GM21825 (cell line): Measurements from ENCODE around the gene NXPH3.

Source experiments
- ATAC-seq: cut with Tn5 transposase; IDR thresholded peaks from one replicate; pipeline ENCODE4 v1.9.1; 2021; ENCODE audit warnings: mild to moderate bottlenecking, moderate library complexity; ENCODE audit not compliant: unreplicated experiment

The NXPH3 gene

GRCh38 chr17:49588726-49589576 is 13.3 kb downstream of the NXPH3 start:
- no peak for ATAC-seq

GRCh38 chr17:49589577-49589927 is 13.9 kb downstream of the NXPH3 start:
- no peak for ATAC-seq

- ATAC-seq = no peak
These were observed 15.2 kb downstream of the NXPH3 start for GRCh38 chr17:49590874-49591273.

GRCh38 chr17:49592263-49592662 is 16.6 kb downstream of the NXPH3 start:
- no peak for ATAC-seq

GRCh38 chr17:49595328-49595727 is 19.7 kb downstream of the NXPH3 start:
- ATAC-seq = no peak

GRCh38 chr17:49595980-49596379 is 20.3 kb downstream of the NXPH3 start:
- no peak for ATAC-seq

GRCh38 chr17:49596613-49597244 is 21.1 kb downstream of the NXPH3 start:
- ATAC-seq = no peak

- no peak for ATAC-seq
These were observed 21.8 kb downstream of the NXPH3 start for GRCh38 chr17:49597436-49597835.

- no peak for ATAC-seq
These were observed 22.4 kb downstream of the NXPH3 start for GRCh38 chr17:49597928-49598655.

GRCh38 chr17:49598918-49599317 is 23.2 kb downstream of the NXPH3 start:
- ATAC-seq = no peak

GRCh38 chr17:49600949-49601348 is 25.3 kb downstream of the NXPH3 start:
- ATAC-seq = no peak

GRCh38 chr17:49602783-49603182 is 27.1 kb downstream of the NXPH3 start:
- no peak for ATAC-seq

GRCh38 chr17:49603238-49603637 is 27.6 kb downstream of the NXPH3 start:
- ATAC-seq = no peak

GRCh38 chr17:49603720-49604119 is 28.0 kb downstream of the NXPH3 start:
- no peak for ATAC-seq

- ATAC-seq = no peak
These were observed 28.7 kb downstream of the NXPH3 start for GRCh38 chr17:49604314-49604869.

- no peak for ATAC-seq
These were observed 35.4 kb downstream of the NXPH3 start for GRCh38 chr17:49610883-49611584.

- no peak for ATAC-seq
These were observed 37.1 kb downstream of the NXPH3 start for GRCh38 chr17:49612726-49613125.

- ATAC-seq = no peak
These were observed 37.6 kb downstream of the NXPH3 start for GRCh38 chr17:49613182-49613800.

GRCh38 chr17:49616086-49616485 is 40.4 kb downstream of the NXPH3 start:
- ATAC-seq = no peak

- ATAC-seq = no peak
These were observed 41.0 kb downstream of the NXPH3 start for GRCh38 chr17:49616601-49617131.
